HUES64 (cell line): Measurements from ENCODE around the gene FKBP5.
"Not testable (repeated sequence)": the region's sequence is repeated elsewhere in the genome, so short reads cannot be mapped to it uniquely, and the experiment has no call there.

Experiments used
- H3K27ac ChIP-seq: 2 replicates; pipeline ENCODE4 v1.7.0; 2013; ENCODE audit warnings: low read depth, low read length, inconsistent platforms
- H3K27me3 ChIP-seq: 2 replicates; pipeline ENCODE4 v1.6.1; 2013; ENCODE audit warnings: mild to moderate bottlenecking, low read length; ENCODE audit not compliant: insufficient read depth
- H3K36me3 ChIP-seq: 2 replicates; pipeline ENCODE4 v1.6.1; 2013; ENCODE audit warnings: mild to moderate bottlenecking, low read length; ENCODE audit not compliant: insufficient read depth
- H3K4me1 ChIP-seq: 2 replicates; pipeline ENCODE4 v1.6.1; 2013; ENCODE audit warnings: mild to moderate bottlenecking, low read length, moderate library complexity; ENCODE audit not compliant: insufficient read depth
- H3K4me3 ChIP-seq: 2 replicates; pipeline ENCODE4 v1.5.1; 2013; ENCODE audit warnings: mild to moderate bottlenecking, low read length, moderate library complexity
- H3K9ac ChIP-seq: 2 replicates; pipeline ENCODE4 v1.6.1; 2013; ENCODE audit warnings: mild to moderate bottlenecking, low read depth, low read length
- H3K9me3 ChIP-seq: 2 replicates; pipeline ENCODE4 v1.6.1; 2013; ENCODE audit warnings: low read depth, low read length; ENCODE audit not compliant: insufficient read depth
- WGBS: fragments of 150-250, 120-280 bp; methylation state at CpG from one replicate; pipeline ENCODE4 v1.1.7; 2013; ENCODE audit warnings: missing lambda C conversion rate; 5-methylcytosine and 5-hydroxymethylcytosine counted together

FKBP5 gene

GRCh38 chr6:35552285-35552917 is 136.3 kb downstream of the FKBP5 start:
- H3K4me1 ChIP-seq, result no peaks in the 10 kb centered on the region
- no peak overlapping the region for H3K9ac ChIP-seq
- no peaks in the 10 kb centered on the region for H3K9me3 ChIP-seq
- no peaks in the 10 kb centered on the region for H3K36me3 ChIP-seq
- H3K27me3 ChIP-seq, result no peaks in the 10 kb centered on the region
- no peak overlapping the region for H3K4me3 ChIP-seq
- WGBS, result 76% methylated on average over 5 of the region's 5 CpGs
- no peak overlapping the region for H3K27ac ChIP-seq

- WGBS, result no CpG with 5 or more reads among the region's 1 CpG
- Histone ChIP-seq H3K36me3 (no peaks in the 10 kb centered on the region), H3K4me3 (no peak overlapping the region), H3K27ac (no peak overlapping the region), H3K27me3 (no peaks in the 10 kb centered on the region), H3K9ac (no peak overlapping the region), H3K9me3 (no peaks in the 10 kb centered on the region), H3K4me1 (no peaks in the 10 kb centered on the region)
Observed at GRCh38 chr6:35550437-35550836, 138.3 kb downstream of the FKBP5 start.

- no peaks in the 10 kb centered on the region for H3K36me3 ChIP-seq
- H3K9me3 ChIP-seq, result no peaks in the 10 kb centered on the region
- H3K4me3 ChIP-seq, result no peak overlapping the region
- no peaks in the 10 kb centered on the region for H3K27me3 ChIP-seq
- 89% methylated on average over 6 of the region's 6 CpGs for WGBS
- H3K27ac ChIP-seq, result no peak overlapping the region
- H3K4me1 ChIP-seq, result peaks cover 13% of the 10 kb centered on the region
- no peak overlapping the region for H3K9ac ChIP-seq
Observed at GRCh38 chr6:35547676-35548075, 141.0 kb downstream of the FKBP5 start.

GRCh38 chr6:35544769-35545361 is 143.8 kb downstream of the FKBP5 start:
- WGBS, result 61% methylated on average over 13 of the region's 13 CpGs
- no peak overlapping the region for H3K27ac ChIP-seq
- H3K4me3 ChIP-seq, result no peak overlapping the region
- no peaks in the 10 kb centered on the region for H3K36me3 ChIP-seq
- H3K9ac ChIP-seq, result no peak overlapping the region
- H3K27me3 ChIP-seq, result no peaks in the 10 kb centered on the region
- peaks cover 13% of the 10 kb centered on the region for H3K4me1 ChIP-seq
- H3K9me3 ChIP-seq, result no peaks in the 10 kb centered on the region

GRCh38 chr6:35543459-35544193 is 145.1 kb downstream of the FKBP5 start:
- Histone ChIP-seq H3K9me3 (no peaks in the 10 kb centered on the region), H3K4me3 (no peak overlapping the region), H3K9ac (no peak overlapping the region), H3K4me1 (peaks cover 13% of the 10 kb centered on the region), H3K27ac (no peak overlapping the region), H3K36me3 (no peaks in the 10 kb centered on the region), H3K27me3 (no peaks in the 10 kb centered on the region)
- 77% methylated on average over 13 of the region's 16 CpGs for WGBS

- Histone ChIP-seq H3K27ac (no peak overlapping the region), H3K9ac (no peak overlapping the region), H3K36me3 (no peaks in the 10 kb centered on the region), H3K4me3 (no peak overlapping the region), H3K27me3 (no peaks in the 10 kb centered on the region), H3K9me3 (no peaks in the 10 kb centered on the region), H3K4me1 (peaks cover 13% of the 10 kb centered on the region)
- WGBS, result 92% methylated on average over 2 of the region's 2 CpGs
Observed at GRCh38 chr6:35541836-35542235, 146.9 kb downstream of the FKBP5 start.

- Histone ChIP-seq H3K9ac (no peak overlapping the region), H3K4me1 (peaks cover 17% of the 10 kb centered on the region), H3K9me3 (no peaks in the 10 kb centered on the region), H3K27me3 (no peaks in the 10 kb centered on the region), H3K36me3 (no peaks in the 10 kb centered on the region), H3K4me3 (no peak overlapping the region), H3K27ac (no peak overlapping the region)
- 94% methylated on average over 3 of the region's 3 CpGs for WGBS
Observed at GRCh38 chr6:35539223-35539622, 149.5 kb downstream of the FKBP5 start.

GRCh38 chr6:35535847-35536246 is 152.9 kb downstream of the FKBP5 start:
- H3K27me3 ChIP-seq, H3K4me3 ChIP-seq, H3K9ac ChIP-seq, H3K27ac ChIP-seq, H3K36me3 ChIP-seq, H3K9me3 ChIP-seq: not testable (repeated sequence)
- H3K4me1 ChIP-seq, result peaks cover 20% of the 10 kb centered on the region
- WGBS, result 88% methylated on average over 6 of the region's 6 CpGs

- no peak overlapping the region for H3K4me3 ChIP-seq
- H3K4me1 ChIP-seq, result peaks cover 20% of the 10 kb centered on the region
- H3K9me3 ChIP-seq, result no peaks in the 10 kb centered on the region
- no peak overlapping the region for H3K27ac ChIP-seq
- 33% methylated on average over 11 of the region's 11 CpGs for WGBS
- no peaks in the 10 kb centered on the region for H3K27me3 ChIP-seq
- H3K9ac ChIP-seq, result no peak overlapping the region
- no peaks in the 10 kb centered on the region for H3K36me3 ChIP-seq
Observed at GRCh38 chr6:35534407-35535170, 154.1 kb downstream of the FKBP5 start.

GRCh38 chr6:35533981-35534380 is 154.7 kb downstream of the FKBP5 start:
- Histone ChIP-seq H3K36me3 (no peaks in the 10 kb centered on the region), H3K27ac (no peak overlapping the region), H3K4me1 (peaks cover 20% of the 10 kb centered on the region), H3K9me3 (no peaks in the 10 kb centered on the region), H3K9ac (no peak overlapping the region), H3K4me3 (no peak overlapping the region), H3K27me3 (no peaks in the 10 kb centered on the region)
- WGBS, result 92% methylated on average over 6 of the region's 6 CpGs

- Histone ChIP-seq H3K4me3 (no peak overlapping the region), H3K36me3 (no peaks in the 10 kb centered on the region), H3K4me1 (peaks cover 20% of the 10 kb centered on the region), H3K27me3 (no peaks in the 10 kb centered on the region), H3K9me3 (no peaks in the 10 kb centered on the region), H3K27ac (no peak overlapping the region), H3K9ac (no peak overlapping the region)
- WGBS, result 83% methylated on average over 3 of the region's 4 CpGs
Observed at GRCh38 chr6:35532126-35532525, 156.6 kb downstream of the FKBP5 start.
